DOHH2 (cell line): Measurements from ENCODE around the gene CPED1.

ENCODE experiments used
- CTCF ChIP-seq: fragments of 200-600 bp; sonication (generic); IDR thresholded peaks from one replicate; pipeline ENCODE4 v1.5.1; 2014; ENCODE audit warnings: antibody characterized with exemption, mild to moderate bottlenecking, low read depth, low read length; ENCODE audit not compliant: poor library complexity, severe bottlenecking
- EZH2phosphoT487 ChIP-seq: fragments of 200-600 bp; sonication (generic); IDR thresholded peaks from 2 replicates; pipeline ENCODE4 v1.6.1; 2017; ENCODE audit warnings: borderline replicate concordance, mild to moderate bottlenecking, antibody characterized with exemption, low read length, moderate library complexity, mixed read lengths

- TF ChIP-seq CTCF = no peak
- no peak for TF ChIP-seq EZH2phosphoT487
These were observed 192.0 kb downstream of the CPED1 start for GRCh38 chr7:121180436-121181063.
